IgD-negative memory B cell (primary cell): ENCODE results near the gene XPO4. TPM values are rescaled to one million over a fixed set of nuclear protein-coding genes. Genes with fewer than 3 reads are reported as not detected.
A peak's percentile ranks its signal among the peaks of the same experiment; 100 is the strongest.
"Not testable (repeated sequence)": the region's sequence is repeated elsewhere in the genome, so short reads cannot be mapped to it uniquely, and the experiment has no call there.

Source experiments
- H3K27ac Mint-ChIP-seq, 3 donors: one replicate each; pipeline ENCODE4 v1.8.0; 2020 to 2022; ENCODE audit warnings: mild to moderate bottlenecking in 3 of 3, mixed read lengths in 3 of 3, moderate library complexity in 1 of 3
- H3K27me3 Mint-ChIP-seq: one replicate; pipeline ENCODE4 v1.8.0; 2021; ENCODE audit warnings: mixed read lengths
- H3K36me3 Mint-ChIP-seq: one replicate; pipeline ENCODE4 v1.8.0; 2020; ENCODE audit warnings: mild to moderate bottlenecking, mixed read lengths
- H3K4me1 Mint-ChIP-seq, 3 donors: one replicate each; pipeline ENCODE4 v1.8.0; 2020 to 2022; ENCODE audit warnings: mixed read lengths in 3 of 3, mild to moderate bottlenecking in 1 of 3
- H3K4me3 Mint-ChIP-seq, 4 donors: one replicate each; pipeline ENCODE4 v1.8.0; 2020 to 2022; ENCODE audit warnings: mild to moderate bottlenecking in 4 of 4, mixed read lengths in 4 of 4, moderate library complexity in 3 of 4
- H3K9me3 Mint-ChIP-seq, 3 donors: one replicate each; pipeline ENCODE4 v1.8.0; 2020 to 2021; ENCODE audit warnings: mixed read lengths in 3 of 3, mild to moderate bottlenecking in 1 of 3
- polyA plus RNA-seq: library from polyadenylated mRNA; unstranded; fragments of 300-500 nt; fragmentation: Illumina TruSeq; gene quantifications from one replicate; pipeline ENCODE4 v1.2.3, GENCODE V29; 2021

Gene XPO4
- polyA plus RNA-seq, 1 donor from 2014 or later: 6.3 TPM

- peak overlapping the region in 1 of 4 donors; percentile 13 for H3K4me3 Mint-ChIP-seq
Measured at GRCh38 chr13:20908714-20909497, 6.4 kb upstream of the XPO4 start.

DNA sequence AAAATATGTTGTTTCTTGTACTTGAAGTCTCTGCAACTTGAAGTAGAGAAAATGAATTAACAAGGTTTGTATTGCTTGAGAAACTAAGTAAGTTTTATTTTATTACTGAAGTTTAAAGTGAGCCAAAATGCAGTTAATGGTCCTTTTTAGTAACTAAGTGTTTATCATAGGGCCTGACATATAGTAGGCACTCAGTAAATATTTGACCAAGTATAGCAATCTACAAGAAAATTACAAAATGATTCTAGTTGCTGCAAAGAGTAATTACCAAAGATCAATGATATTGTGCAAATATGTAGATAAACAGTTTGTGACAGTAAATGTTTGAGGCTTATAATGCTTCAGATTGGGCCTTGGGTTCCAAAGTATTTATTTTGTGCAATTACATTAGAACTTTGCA is 2.4 kb upstream of the XPO4 start:
- Mint-ChIP-seq H3K27ac (no peak overlapping the region), H3K36me3 (no peaks in the 10 kb centered on the region), H3K9me3 (no peaks in the 10 kb centered on the region), H3K4me3 (peak overlapping the region in 1 of 4 donors; percentile 93), H3K27me3 (no peaks in the 10 kb centered on the region), H3K4me1 (peaks cover 14 to 21% (median 14%) of the 10 kb centered on the region in 3 donors)

More at GRCh38 chr13:20908714-20909497, 6.4 kb upstream of the XPO4 start:
- H3K4me1 Mint-ChIP-seq: peaks cover 0 to 4% (median 0%) of the 10 kb centered on the region in 3 donors
- peaks cover 0 to 1% (median 0%) of the 10 kb centered on the region in 3 donors for H3K9me3 Mint-ChIP-seq
- no peak overlapping the region for H3K27ac Mint-ChIP-seq
- H3K27me3 Mint-ChIP-seq: no peaks in the 10 kb centered on the region
- H3K36me3 Mint-ChIP-seq: no peaks in the 10 kb centered on the region

DNA sequence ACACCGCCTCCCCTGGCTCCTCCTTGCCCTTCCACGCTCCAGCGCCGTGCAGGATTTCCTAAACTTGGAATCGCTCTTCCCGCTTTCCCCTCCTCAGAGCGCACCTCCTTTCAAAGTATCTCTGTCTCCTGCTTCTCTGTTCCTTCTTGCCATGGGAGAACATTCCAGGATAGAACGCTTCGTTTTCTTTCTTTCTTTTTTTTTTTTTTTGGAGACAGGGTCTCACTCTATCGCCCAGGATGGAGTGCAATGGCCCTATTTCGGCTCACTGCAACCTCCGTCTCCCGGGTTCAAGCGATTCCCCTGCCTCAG is 574 bp upstream of the XPO4 start:
- no peaks in the 10 kb centered on the region for H3K36me3 Mint-ChIP-seq
- peak overlapping the region; percentile 92 to 97 (median 93) for H3K27ac Mint-ChIP-seq
- no peaks in the 10 kb centered on the region for H3K9me3 Mint-ChIP-seq
- H3K4me1 Mint-ChIP-seq: peaks cover 23 to 28% (median 28%) of the 10 kb centered on the region in 3 donors
- H3K27me3 Mint-ChIP-seq: no peaks in the 10 kb centered on the region
- H3K4me3 Mint-ChIP-seq: peak overlapping the region; percentile 92 to 97 (median 94)

- H3K4me3 Mint-ChIP-seq: peak overlapping the region; percentile 91 to 97 (median 95)
- H3K27me3 Mint-ChIP-seq: no peaks in the 10 kb centered on the region
- no peaks in the 10 kb centered on the region for H3K9me3 Mint-ChIP-seq
- H3K27ac Mint-ChIP-seq: peak overlapping the region; percentile 92 to 97 (median 93)
- peaks cover 27 to 32% (median 28%) of the 10 kb centered on the region in 3 donors for H3K4me1 Mint-ChIP-seq
- no peaks in the 10 kb centered on the region for H3K36me3 Mint-ChIP-seq
Measured at GRCh38 chr13:20901668-20902437, 693 bp downstream of the XPO4 start.

GRCh38 chr13:20894245-20894644 is 8.3 kb downstream of the XPO4 start:
- Mint-ChIP-seq H3K27me3 (no peaks in the 10 kb centered on the region), H3K9me3 (no peaks in the 10 kb centered on the region), H3K27ac (no peak overlapping the region), H3K4me1 (peaks cover 13 to 25% (median 19%) of the 10 kb centered on the region in 3 donors), H3K4me3 (no peak overlapping the region), H3K36me3 (no peaks in the 10 kb centered on the region)

GRCh38 chr13:20891768-20892167 is 10.8 kb downstream of the XPO4 start:
- Mint-ChIP-seq H3K9me3 (no peaks in the 10 kb centered on the region), H3K4me3 (no peak overlapping the region), H3K36me3 (peaks cover 2% of the 10 kb centered on the region), H3K27me3 (no peaks in the 10 kb centered on the region), H3K4me1 (peaks cover 13 to 17% (median 15%) of the 10 kb centered on the region in 3 donors), H3K27ac (no peak overlapping the region)

- peaks cover 2% of the 10 kb centered on the region for H3K36me3 Mint-ChIP-seq
- no peaks in the 10 kb centered on the region for H3K9me3 Mint-ChIP-seq
- peaks cover 10 to 14% (median 13%) of the 10 kb centered on the region in 3 donors for H3K4me1 Mint-ChIP-seq
- no peaks in the 10 kb centered on the region for H3K27me3 Mint-ChIP-seq
- H3K27ac Mint-ChIP-seq: no peak overlapping the region
- no peak overlapping the region for H3K4me3 Mint-ChIP-seq
Measured at GRCh38 chr13:20891034-20891433, 11.5 kb downstream of the XPO4 start.

- H3K4me3 Mint-ChIP-seq, H3K27ac Mint-ChIP-seq, H3K27me3 Mint-ChIP-seq, H3K36me3 Mint-ChIP-seq, H3K9me3 Mint-ChIP-seq: not testable (repeated sequence)
- peaks cover 10 to 17% (median 16%) of the 10 kb centered on the region in 3 donors for H3K4me1 Mint-ChIP-seq
Measured at GRCh38 chr13:20890540-20890939, 12.0 kb downstream of the XPO4 start.

GRCh38 chr13:20882206-20882605 is 20.3 kb downstream of the XPO4 start:
- Mint-ChIP-seq H3K36me3 (peaks cover 7% of the 10 kb centered on the region), H3K4me1 (peaks cover 22 to 39% (median 29%) of the 10 kb centered on the region in 3 donors), H3K27ac (no peak overlapping the region), H3K9me3 (peaks cover 0 to 3% (median 0%) of the 10 kb centered on the region in 3 donors), H3K27me3 (no peaks in the 10 kb centered on the region), H3K4me3 (no peak overlapping the region)

DNA sequence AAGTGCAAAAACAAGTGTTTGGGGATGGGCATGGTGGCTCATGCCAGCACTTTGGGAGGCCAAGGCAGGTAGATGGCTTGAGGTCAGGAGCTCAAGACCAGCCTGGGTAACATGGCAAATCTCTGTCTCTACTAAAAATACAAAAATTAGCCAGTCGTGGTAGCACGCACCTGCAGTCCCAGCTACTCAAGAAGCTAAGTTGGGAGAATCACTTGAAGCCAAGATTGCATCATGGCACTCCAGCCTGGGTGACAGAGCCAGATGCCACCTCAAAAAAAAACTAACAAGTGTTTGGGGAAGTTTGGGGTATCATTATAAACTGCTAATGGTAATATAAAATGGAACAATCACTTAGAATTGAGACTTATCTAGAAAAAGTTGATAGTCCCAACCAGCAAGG is 24.6 kb downstream of the XPO4 start:
- Mint-ChIP-seq H3K36me3 (peaks cover 10% of the 10 kb centered on the region), H3K27me3 (no peaks in the 10 kb centered on the region), H3K9me3 (peaks cover 0 to 4% (median 0%) of the 10 kb centered on the region in 3 donors), H3K27ac (no peak overlapping the region), H3K4me1 (peaks cover 17 to 60% (median 30%) of the 10 kb centered on the region in 3 donors), H3K4me3 (peak overlapping the region in 1 of 4 donors; percentile 17)

DNA sequence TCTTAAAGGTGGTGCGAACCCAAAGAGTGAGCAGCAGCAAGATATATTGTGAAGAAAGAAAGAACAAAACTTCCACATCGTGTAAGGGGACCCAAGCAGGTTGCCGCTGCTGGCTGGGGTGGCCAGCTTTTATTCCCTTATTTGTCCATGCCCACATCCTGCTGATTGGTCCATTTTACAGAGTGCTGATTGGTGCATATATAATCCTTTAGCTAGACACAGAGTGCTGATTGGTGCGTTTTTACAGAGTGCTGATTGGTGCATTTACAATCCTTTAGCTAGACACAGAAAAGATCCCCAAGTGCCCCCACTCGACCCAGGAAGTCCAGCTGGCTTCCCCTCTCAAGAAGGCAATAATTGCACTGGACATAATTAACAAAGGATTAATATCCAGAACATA is 25.7 kb downstream of the XPO4 start:
- H3K4me3 Mint-ChIP-seq: peak overlapping the region in 1 of 4 donors; percentile 36
- H3K9me3 Mint-ChIP-seq, H3K27ac Mint-ChIP-seq, H3K27me3 Mint-ChIP-seq, H3K36me3 Mint-ChIP-seq: not testable (repeated sequence)
- peaks cover 15 to 60% (median 27%) of the 10 kb centered on the region in 3 donors for H3K4me1 Mint-ChIP-seq

DNA sequence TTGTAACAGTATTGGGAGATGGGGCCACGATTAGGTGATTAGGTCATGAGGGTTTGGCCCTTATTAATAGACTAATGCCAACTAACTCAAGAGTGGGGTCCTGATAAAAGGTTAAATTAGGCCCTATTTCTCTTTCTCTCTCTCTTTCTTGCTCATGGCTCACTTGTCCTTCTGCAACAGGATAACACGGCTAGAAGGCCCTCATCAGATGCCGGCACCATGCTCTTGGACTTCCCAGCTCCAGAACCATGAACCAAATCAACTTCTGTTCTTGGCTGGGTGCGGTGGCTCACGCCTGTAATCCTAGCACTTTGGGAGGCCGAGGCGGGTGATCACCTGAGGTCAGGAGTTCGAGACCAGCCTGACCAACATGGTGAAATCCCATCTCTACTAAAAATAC is 28.1 kb downstream of the XPO4 start:
- Mint-ChIP-seq H3K27ac (peak overlapping the region in 1 of 3 donors; percentile 6), H3K4me1 (peaks cover 18 to 56% (median 18%) of the 10 kb centered on the region in 3 donors)
- H3K36me3 Mint-ChIP-seq, H3K9me3 Mint-ChIP-seq, H3K4me3 Mint-ChIP-seq, H3K27me3 Mint-ChIP-seq: not testable (repeated sequence)

- no peaks in the 10 kb centered on the region for H3K27me3 Mint-ChIP-seq
Measured at GRCh38 chr13:20873348-20873747, 29.2 kb downstream of the XPO4 start.

GRCh38 chr13:20870829-20871228 is 31.7 kb downstream of the XPO4 start:
- no peak overlapping the region for H3K27ac Mint-ChIP-seq
- peaks cover 17 to 36% (median 17%) of the 10 kb centered on the region in 3 donors for H3K4me1 Mint-ChIP-seq
- H3K4me3 Mint-ChIP-seq: no peak overlapping the region
- no peaks in the 10 kb centered on the region for H3K27me3 Mint-ChIP-seq
- H3K36me3 Mint-ChIP-seq: peaks cover 2% of the 10 kb centered on the region
- no peaks in the 10 kb centered on the region for H3K9me3 Mint-ChIP-seq

More at GRCh38 chr13:20873348-20873747, 29.2 kb downstream of the XPO4 start:
- H3K36me3 Mint-ChIP-seq: peaks cover 10% of the 10 kb centered on the region
- no peak overlapping the region for H3K4me3 Mint-ChIP-seq
- H3K9me3 Mint-ChIP-seq: peaks cover 0 to 4% (median 0%) of the 10 kb centered on the region in 3 donors
- peaks cover 13 to 45% (median 16%) of the 10 kb centered on the region in 3 donors for H3K4me1 Mint-ChIP-seq
- H3K27ac Mint-ChIP-seq: no peak overlapping the region

DNA sequence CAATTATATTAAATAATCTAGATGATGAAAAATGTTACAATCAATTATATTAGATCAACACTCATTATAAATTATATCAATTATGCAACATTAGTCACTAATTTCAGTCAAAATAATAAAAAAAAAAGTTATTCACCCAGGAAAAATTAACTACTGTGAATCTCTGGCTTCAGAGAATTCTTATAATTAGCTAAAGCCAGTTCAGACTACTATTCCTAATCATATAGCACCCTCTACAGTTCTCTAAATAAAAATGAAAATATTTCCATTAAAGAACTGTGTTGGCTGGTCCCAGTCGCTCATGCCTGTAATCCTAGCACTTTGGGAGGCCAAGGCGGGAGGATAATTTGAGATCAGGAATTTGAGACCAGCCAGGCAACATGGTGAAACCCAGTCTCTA is 33.0 kb downstream of the XPO4 start:
- H3K4me1 Mint-ChIP-seq: peaks cover 13 to 31% (median 17%) of the 10 kb centered on the region in 3 donors
- H3K27ac Mint-ChIP-seq: no peak overlapping the region
- H3K9me3 Mint-ChIP-seq: no peaks in the 10 kb centered on the region
- no peaks in the 10 kb centered on the region for H3K27me3 Mint-ChIP-seq
- H3K36me3 Mint-ChIP-seq: peaks cover 2% of the 10 kb centered on the region
- H3K4me3 Mint-ChIP-seq: no peak overlapping the region
